HG02759 (cell line): Measurements from ENCODE around the gene PATJ.

Experiments
- ATAC-seq: cut with Tn5 transposase; IDR thresholded peaks from one replicate; pipeline ENCODE4 v1.9.1; 2021; ENCODE audit warnings: mild to moderate bottlenecking, moderate library complexity; ENCODE audit not compliant: unreplicated experiment

PATJ gene

DNA sequence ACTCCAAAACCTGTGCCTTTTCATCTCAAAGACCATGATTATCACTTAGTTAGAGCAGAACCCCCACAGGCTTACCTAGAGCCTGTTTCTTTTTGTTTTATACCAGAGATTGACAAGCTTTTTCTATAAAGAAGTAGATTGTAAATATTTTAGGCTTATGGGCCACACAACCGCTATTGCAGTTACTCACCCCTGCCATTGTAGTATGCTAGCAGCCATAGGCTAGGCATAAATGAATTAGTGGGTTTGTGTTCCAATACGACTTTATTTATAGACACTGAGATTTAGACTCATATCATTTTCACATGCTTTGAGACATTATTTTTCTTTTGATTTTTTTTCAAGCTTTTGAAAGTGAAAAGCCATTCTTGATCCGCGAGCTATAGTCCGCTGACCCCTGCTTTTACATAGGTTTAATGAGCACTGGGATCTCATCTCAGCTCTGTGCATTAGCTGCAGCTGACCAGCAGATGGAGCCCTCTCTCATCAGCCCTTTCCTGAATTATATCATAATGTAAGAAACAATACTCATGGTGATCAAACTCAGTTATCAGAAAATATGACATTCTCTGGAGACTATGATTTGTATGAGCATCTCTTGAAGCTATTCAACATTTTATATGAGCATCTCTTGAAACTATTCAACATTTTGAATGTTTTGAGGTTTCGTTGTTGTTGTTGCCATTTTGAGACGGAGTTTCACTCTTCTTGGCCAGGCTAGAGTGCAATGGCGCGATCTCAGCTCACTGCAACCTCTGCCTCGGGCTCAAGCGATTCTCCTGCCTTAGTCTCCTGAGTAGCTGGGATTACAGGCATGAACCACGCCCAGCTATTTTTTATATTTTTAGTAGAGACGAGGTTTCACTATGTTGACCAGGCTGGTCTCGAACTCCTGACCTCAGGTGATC lies 340.4 kb downstream of the PATJ start:
- peak; percentile 63 for ATAC-seq

DNA sequence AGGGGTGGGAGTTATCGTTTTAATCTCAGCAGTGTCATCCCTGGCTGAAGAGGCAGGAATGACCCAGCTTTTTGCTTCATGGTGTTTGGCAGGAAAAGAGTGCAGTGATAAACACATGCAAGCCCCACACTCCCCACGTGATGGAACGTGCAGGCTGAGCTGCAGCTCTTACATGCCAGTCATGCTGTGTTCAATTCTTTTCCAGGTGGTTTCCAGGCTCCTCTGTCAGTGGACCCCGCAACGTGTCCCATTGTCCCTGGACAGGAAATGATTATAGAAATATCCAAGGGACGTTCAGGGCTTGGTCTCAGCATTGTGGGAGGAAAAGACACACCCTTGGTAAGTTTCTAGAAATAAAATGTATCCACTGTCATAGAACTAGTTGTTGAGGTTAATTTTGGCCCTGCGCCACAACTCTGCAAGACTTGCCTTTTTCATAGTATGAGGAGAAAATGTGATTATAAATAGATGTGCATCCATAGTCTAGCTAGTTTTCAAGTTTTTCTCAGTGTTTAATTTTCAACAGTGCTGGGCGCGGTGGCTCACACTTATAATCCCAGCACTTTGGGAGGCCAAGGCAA lies 342.1 kb downstream of the PATJ start:
- ATAC-seq, result no peak

DNA sequence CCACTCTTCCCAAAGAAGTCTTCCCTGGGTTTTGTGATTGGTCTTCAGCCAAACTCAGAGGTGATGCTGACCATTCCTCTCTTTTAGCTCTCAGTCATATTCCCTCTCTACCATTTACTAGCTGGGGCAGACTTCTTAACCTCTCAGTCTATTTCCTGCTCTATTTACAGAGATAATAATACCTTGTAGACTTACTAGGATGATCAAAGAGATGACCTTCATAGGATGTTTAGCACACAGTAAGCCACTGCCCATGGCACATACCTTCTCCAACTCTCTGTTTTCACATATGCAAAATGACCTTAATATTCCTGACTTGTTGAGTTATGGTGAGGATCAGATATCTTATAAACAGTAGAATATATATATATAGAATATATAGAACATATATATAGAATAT lies 346.2 kb downstream of the PATJ start:
- no peak for ATAC-seq

DNA sequence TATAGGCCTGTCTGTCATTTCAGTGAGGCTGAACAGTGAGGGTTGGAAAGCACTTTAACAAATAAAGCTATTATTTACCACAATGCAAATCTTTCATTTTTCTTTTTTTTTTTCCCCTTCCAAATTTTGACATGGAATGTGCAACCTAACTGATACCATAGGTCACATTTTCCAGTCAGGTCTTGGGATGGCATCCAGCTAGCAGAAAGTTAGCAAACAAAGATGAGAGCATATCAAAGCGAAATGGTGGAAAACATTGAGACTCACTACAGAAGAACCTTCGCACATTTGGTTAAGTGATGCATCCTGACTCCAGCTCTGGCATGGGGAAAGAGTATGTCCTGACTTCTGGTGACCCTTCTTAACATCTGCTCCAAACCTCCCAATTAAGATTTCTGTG lies 347.3 kb downstream of the PATJ start:
- ATAC-seq, result no peak

DNA sequence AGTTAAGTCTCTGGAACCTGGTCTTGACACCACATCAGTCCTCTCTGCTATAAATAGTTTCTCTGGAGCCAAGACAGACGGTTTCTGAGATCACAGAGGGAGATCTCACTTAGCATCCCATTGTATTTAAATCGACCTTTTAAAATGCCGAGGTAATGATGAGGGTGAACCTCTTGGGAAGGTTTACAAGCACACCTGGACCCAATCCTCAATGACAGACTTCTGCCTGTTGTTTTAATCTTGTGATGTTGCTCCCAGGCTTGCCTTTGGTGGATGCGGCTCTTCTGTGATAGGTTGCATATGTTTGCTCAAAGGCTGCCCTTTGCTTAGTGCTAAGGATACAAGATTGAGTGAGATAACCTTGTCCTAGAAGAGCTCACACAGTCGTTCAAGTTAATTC lies 347.7 kb downstream of the PATJ start:
- no peak for ATAC-seq

DNA sequence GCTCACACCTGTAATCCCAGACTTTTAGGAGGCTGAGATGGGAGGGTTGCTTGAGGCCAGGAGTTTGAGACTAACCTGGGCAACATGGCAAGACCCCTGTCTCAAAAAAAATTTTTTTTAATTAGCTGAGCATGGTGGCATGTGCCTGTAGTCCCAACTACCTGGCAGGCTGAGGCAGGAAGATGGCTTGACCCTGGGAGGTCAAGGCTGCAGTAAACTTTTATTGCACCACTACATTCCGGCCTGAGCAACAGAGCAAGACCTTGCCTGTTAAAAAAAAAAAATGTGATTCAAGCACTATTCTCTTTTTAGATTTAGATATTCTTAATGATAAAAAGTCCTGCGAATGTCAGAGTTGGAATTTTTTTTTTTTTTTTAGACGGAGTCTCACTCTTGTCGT lies 349.8 kb downstream of the PATJ start:
- no peak for ATAC-seq

DNA sequence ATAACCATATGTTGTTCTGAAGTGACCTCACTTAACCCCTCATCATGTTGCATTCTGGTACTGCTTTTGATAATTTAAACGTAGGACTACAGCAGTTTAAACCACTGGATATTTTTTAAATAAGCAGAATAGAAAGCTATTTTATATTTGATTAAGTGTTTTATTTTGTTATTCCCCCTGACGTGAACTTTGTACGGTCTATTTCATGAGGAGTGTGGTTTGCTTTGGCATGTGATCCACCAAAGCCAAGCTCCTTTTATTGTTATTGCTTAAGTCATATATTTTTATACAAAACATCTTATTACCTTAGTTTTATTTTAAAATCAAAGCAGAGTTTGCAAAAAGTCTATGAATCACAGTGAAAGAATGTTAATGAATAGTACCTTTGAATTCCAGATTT lies 351.0 kb downstream of the PATJ start:
- ATAC-seq, result no peak

DNA sequence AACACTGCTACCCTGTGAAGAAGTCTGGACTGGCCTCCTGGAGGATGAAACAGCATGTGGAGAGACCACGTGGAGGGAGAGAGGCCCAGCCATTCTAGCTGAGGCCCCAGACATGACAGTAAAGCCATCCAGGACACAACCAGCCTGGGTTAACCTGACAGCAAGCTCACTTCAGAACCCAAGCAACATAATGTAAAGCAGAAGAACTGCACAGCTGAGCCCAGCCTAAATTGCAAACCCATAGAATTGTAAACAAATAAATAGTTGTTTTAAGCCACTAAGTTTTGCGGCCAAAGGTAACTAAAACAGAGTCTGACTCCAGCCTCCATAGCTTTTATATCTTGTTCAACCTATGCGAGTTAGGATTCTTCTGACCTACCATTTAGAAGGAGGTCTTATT lies 355.2 kb downstream of the PATJ start:
- ATAC-seq, result no peak

DNA sequence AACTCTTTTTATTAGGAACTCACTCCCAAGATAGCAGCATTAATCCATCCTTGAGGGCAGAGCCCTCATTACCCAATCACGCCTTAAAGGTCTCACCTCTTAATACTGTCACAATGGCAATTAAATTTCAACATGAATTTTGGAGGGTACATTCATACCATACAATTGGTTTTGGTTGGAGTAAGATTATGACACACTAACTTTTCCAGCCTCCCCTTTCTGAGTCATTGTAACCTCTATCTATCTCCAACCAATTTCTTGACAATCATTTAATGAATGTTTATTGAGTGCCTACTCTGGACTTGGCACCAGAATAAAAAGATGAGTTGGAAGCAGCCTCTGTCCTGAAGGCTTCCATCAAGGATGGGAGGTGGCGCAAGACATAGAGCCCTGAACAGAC lies 358.2 kb downstream of the PATJ start:
- ATAC-seq, result no peak

DNA sequence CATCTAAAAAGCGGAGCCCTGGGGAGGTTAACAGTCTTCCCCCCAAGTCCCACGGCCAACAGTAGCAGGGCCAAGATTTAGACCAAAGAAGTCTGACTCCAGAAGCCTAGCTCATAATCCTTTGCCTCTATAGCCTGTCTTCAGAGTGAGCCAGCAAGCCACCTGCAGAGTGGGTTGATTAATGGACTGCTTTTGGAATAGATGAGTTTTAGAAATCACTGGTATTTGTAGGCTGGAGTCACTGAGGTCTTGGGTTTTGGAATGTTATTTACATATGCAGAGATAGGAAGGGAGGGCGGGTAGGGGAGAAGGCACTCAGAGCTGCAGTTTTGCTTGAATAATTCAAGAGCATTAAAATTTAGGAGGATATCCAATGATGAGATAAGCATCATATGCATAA lies 361.6 kb downstream of the PATJ start:
- no peak for ATAC-seq

DNA sequence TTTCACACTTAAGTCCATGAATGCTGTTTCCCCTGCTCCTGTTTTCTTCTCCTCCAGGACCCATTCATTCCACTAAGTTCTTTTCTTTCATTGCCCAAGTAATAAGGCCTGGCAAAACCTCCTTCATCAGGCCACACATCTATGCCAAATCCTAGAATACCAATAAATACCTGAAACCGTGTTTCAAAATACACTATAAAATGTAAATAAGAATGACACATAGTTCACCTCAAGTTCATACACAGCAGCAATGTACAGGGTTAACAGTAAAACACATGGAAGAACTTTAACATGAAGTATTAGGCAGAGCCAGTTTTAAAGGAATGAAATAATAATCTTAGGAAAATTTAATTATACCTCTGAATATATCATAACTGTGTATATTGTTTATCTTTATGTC lies 365.6 kb downstream of the PATJ start:
- ATAC-seq, result no peak

DNA sequence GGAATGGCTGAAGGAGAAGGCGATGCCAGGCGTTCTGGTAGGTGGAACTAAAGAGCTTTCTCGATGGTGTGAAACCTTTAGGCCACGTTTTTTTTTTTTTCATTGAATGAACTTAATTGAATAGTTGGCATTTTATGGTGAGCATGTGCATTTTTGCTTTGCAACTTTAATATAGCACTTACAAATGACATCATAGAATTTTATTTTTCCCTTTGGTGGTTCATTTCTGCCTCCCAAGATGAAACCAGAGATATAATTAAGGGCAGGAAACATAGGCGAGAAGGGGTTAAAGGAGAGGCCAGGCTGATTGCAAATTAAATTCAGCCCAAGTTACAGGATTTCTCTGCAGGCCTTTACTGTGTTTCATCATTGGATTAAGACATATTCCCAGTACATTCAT lies 366.8 kb downstream of the PATJ start:
- ATAC-seq, result no peak

DNA sequence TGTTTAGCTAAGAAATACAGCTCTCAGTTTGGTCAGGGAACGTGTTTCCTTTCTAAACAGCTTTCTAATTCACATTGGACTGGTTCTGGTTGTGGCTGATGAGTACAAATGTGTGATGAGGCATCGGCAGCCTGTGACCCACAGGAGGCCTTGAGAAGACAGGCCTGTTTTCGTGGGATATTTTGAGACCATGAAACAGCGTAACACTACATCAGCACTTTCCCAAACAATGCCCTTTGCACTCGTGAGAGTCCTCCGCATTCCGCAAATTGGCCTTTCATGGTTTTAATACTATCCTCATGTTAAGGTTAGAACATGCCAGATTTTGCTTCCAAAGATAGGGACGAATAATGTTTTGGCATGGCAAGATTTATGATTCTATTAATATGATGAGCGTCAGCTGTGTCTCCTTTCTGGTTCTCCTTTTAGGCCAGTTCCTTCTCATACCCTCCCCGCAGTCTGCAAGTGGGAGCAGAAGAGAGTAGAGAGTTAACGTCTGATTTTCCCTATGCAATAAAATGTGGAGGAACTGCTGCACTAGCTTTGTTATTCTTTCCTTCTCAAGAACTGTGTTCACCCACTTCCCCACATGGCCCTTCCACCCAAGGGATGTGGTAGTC lies 368.0 kb downstream of the PATJ start:
- ATAC-seq, result no peak

DNA sequence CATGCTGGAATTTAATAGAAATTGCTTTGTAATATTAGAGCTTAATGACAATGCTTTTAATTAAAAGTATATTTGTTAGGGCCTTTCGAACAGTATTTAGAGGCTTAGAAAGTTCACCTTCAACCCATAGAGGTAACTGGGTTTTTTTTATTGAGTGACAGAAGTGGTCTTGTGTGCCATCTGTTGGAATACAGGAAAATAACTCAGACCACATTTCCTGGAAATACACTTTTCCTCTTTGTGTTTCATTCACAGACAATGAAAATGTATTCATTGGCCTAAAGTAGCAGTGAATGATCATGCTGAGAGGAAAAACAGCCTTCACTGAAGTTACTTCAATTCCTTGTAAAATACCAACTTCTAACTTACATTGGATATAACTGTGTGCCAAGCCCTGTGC lies 368.8 kb downstream of the PATJ start:
- ATAC-seq, result no peak

DNA sequence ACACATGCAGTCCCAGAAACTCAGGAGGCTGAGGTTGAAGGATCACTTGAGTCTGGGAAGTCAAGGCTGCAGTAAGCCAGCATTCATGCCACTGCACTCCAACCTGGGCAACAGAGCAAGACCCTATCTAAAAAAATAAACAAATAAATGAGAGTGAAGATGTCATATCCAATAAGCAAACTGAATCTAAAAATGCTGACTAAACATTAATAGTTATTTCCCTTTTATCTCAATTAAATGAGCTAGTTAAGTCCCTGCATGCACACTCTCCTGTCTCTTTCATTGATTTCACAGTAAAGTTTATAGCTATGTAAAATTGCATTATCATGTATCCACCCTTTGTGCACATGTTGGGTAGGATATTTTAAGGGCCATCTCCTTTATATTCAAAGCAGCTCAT lies 371.2 kb downstream of the PATJ start:
- ATAC-seq, result no peak

DNA sequence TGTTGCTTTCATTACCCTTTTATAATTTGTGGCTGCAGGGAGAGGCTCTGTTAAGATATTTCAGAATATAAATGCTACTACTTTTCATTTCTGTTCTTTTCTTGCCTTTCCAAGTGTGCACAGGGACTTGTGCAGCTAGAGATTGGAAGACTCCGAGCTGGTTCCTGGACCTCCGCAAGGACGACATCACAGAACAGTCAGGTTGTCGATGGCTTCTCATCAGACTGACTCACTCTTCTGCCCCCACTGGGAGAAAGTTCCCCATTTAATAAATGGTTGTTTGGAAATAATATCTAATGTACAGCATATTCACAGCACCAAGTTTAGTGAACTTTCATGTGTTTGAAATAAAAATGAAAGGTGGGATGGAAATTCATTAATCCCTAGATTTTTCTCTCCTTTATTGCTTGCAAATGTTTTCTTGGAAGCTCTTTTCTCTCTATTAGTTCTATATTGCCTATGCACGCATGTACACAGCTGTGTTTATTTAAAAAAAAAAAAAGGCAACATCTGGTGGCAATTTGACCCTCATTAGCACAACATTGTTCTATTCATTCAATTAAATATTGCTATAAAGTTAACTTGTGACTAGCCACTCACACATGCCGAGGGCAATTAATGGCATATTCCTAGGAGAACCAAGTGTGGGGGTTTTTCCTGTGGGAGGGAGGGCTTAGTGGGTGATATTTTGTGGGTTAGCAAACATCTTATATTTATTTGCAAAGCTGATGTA lies 374.9 kb downstream of the PATJ start:
- ATAC-seq, result no peak

DNA sequence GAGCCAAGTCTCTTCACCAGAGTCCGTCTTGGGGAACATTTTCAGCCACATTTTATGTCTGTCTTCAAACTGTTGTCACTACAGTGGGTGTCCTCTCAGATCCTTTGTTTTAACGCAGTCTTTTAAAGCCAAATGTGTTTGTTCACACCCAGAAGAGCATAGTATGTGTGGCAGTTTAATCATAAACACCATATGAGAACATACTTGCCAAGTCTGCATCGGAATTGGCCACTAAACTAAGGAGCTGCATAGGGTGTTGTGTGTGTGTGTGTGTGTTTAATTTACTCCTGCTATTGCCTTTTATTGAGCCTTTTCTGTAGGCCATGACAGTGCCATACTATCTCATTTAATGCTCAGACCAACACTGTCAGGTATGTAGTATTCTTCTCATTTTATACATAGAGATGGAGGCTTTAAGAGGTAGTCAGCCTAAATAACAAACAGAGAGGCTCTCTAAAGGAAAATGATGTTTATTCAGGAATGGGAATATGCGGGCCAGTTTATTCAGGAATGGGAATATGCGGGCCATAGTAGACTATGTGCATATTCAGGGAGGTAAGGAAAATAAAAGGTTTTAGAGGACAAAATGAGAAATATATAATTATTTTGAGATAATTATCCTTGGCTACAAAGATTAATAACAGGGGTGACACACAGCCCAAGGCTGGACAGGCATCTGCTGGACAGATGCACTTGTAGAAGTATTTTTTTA lies 384.5 kb downstream of the PATJ start:
- no peak for ATAC-seq

DNA sequence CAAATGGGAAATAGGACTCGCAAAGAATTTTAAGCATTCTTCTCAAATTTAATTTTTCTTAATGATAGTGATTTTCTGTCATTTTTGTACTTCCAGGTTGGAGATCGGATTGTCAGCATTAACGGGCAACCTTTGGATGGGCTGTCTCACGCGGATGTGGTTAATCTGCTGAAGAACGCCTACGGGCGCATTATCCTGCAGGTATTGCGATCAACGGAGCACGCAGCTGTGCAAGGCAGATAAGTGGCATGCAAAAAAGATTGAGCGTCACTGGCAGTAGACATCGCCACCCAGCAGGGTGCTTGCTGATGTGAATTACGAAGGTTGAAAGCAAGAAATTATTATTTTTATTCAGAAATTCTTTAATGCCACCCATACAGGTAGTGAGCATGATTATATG lies 386.5 kb downstream of the PATJ start:
- no peak for ATAC-seq

DNA sequence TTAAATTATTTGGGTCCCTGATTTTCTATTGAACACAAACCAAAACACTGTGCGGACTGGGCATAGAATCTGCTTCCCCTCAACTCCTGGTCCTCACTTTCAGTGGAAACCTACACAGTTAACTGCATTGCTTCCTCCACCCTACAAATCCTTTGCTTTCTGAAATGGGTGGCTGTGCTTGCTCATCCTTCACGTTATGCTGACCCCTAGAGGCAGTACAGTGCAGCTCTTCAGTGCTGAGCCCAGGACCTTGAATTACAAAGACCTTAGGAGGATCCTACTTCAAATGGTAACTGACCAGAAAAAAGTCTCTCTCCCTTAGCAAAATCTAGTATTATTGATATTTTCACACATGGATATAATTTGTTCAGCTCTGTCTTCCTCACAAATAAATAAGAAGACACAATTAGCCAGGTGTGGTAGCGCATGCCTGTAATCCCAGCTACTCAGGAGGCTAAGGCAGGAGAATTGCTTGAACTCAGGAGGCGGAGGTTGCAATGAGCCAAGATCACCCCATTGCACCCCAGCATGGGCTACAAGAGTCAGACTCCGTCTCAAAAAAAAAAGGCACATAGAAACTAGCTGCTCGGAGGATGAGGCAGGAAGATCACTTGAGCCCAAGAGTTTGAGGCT lies 388.9 kb downstream of the PATJ start:
- ATAC-seq, result peak; percentile 95

DNA sequence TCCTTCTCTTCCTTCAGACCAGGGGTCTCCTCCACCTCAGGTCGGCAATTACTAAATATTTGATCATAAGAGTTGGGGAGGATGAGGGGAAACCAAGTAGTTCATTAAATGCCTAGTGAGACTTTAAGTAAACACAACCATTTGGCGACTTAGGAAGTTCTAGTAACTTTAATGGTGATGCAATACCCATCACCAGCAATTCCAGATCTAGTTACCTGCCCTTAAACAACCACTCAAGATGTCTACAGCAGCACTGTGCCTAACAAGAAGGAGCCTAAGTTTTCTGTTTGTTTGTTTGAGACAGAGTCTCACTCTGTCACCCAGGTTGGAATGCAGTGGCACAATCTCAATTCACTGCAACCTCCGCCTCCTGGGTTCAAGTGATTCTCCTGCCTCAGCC lies 395.7 kb downstream of the PATJ start:
- ATAC-seq, result no peak
